GM18526 (cell line): Measurements from ENCODE around the gene AMBRA1.

ENCODE experiments used
- POLR2A ChIP-seq: IDR thresholded peaks from 3 replicates; pipeline ENCODE4 v1.6.1; 2011; ENCODE audit not compliant: insufficient read length; ENCODE audit errors: extremely low read depth

The AMBRA1 gene

GRCh38 chr11:46413760-46414465, 179.9 kb downstream of the AMBRA1 start:
- no peak for TF ChIP-seq POLR2A

- no peak for TF ChIP-seq POLR2A
Measured at GRCh38 chr11:46410021-46410420, 183.8 kb downstream of the AMBRA1 start.

- no peak for TF ChIP-seq POLR2A
Measured at GRCh38 chr11:46408407-46408986, 185.3 kb downstream of the AMBRA1 start.

- TF ChIP-seq POLR2A: no peak
Measured at GRCh38 chr11:46407635-46408034, 186.2 kb downstream of the AMBRA1 start.

- TF ChIP-seq POLR2A: no peak
Measured at GRCh38 chr11:46404476-46405017, 189.3 kb downstream of the AMBRA1 start.

- no peak for TF ChIP-seq POLR2A
Measured at GRCh38 chr11:46402957-46403902, 190.6 kb downstream of the AMBRA1 start.

- TF ChIP-seq POLR2A: no peak
Measured at GRCh38 chr11:46397526-46397925, 196.3 kb downstream of the AMBRA1 start.

GRCh38 chr11:46393759-46394158, 200.1 kb downstream of the AMBRA1 start:
- TF ChIP-seq POLR2A: no peak

GRCh38 chr11:46393231-46393616, 200.6 kb downstream of the AMBRA1 start:
- TF ChIP-seq POLR2A: no peak

GRCh38 chr11:46392421-46393230, 201.2 kb downstream of the AMBRA1 start:
- no peak for TF ChIP-seq POLR2A

GRCh38 chr11:46391578-46392420, 202.0 kb downstream of the AMBRA1 start, which contains the start of gene CHRM4:
Gene CHRM4, minus strand, starts transcription at chr11:46391776. Its CDS starts 5,219 bp downstream, at chr11:46386557.
- TF ChIP-seq POLR2A: no peak

- no peak for TF ChIP-seq POLR2A
Measured at GRCh38 chr11:46391186-46391577, 202.6 kb downstream of the AMBRA1 start.

GRCh38 chr11:46390331-46391171, 203.3 kb downstream of the AMBRA1 start:
- TF ChIP-seq POLR2A: no peak
